HG03108 (cell line): ENCODE results near the gene HSD17B11.
A peak's percentile ranks its signal among the peaks of the same experiment; 100 is the strongest.
"Not testable (repeated sequence)": the region's sequence is repeated elsewhere in the genome, so short reads cannot be mapped to it uniquely, and the experiment has no call there.

Experiments used
- ATAC-seq: cut with Tn5 transposase; IDR thresholded peaks from one replicate; pipeline ENCODE4 v1.9.1; 2021; ENCODE audit warnings: moderate library complexity; ENCODE audit not compliant: unreplicated experiment

HSD17B11 gene

DNA sequence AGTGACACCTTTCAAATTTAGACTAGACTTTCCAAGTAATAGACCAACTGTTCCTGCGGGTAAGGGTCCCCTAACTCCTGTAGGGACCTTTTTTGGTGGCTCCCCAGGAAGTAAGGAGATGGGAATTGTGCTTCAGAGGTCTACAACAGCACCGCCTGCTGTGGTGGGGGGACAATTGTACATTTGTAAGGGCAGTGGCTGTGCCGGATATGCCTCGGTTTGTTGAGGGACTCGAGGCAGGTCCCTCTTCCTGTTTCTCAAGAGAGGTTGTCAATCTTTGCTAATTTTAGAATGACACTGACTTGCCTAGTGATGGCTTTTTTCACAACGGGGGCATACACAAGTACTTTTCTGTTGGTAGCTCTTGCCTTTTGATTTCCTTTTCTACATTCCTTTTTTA, 15.5 kb upstream of the HSD17B11 start:
- no peak for ATAC-seq

GRCh38 chr4:87405211-87405820, 14.3 kb upstream of the HSD17B11 start:
- ATAC-seq: no peak

DNA sequence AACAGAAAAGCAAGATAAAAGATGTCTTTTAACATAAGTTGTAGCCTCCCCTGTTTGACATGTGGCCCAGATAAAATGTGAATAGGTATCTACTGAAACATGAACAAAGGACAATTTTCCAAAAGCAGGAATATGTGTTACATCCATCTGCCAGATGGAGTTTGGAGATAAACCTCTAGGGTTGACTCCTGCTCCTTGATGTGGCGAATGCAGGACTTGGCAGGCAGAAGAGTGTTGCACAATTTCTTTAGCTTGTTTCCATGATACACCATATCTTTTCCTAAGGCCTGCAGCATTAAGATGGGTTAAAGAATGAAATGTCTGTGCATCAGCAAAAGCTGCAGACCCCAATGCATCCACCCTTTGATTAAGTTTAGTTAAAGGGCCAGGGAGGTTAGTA, 12.7 kb upstream of the HSD17B11 start:
- ATAC-seq: not testable (repeated sequence)

DNA sequence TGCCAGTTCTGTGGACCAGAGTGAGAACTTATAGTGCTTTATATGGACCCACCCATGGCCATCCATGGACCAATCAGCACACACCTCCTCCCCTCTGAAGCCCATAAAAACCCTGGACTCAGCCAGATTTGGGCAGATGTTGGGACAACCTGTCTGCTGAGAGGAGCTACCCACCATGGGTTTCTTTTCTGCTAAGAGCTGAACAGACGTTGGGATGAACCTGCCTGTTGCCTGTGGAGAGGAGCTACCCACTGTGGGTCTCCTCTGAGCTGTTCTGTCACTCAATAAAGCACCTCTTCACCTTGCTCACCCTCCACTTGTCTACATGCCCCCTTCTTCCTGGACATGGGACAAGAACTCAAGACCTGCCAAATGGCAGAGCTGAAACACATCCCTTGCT, 9.0 kb upstream of the HSD17B11 start:
- ATAC-seq: no peak

GRCh38 chr4:87399148-87399547, 8.2 kb upstream of the HSD17B11 start:
- ATAC-seq: no peak

DNA sequence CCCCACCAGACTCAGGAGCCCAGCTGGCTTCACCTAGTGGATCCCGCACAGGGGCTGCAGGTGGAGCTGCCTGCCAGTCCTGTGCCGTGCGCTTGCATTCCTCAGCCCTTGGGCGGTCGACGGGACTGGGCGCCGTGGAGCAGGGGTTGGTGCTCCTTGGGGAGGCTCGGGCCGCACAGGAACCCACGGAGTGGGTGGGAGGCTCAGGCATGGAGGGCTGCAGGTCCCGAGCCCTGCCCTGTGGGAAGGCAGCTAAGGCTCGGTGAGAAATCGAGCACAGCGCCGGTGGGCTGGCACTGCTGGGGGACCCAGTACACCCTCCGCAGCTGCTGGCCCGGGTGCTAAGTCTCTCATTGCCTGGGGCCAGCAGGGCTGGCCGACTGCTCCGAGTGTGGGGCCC, 4.9 kb upstream of the HSD17B11 start:
- ATAC-seq: not testable (repeated sequence)

DNA sequence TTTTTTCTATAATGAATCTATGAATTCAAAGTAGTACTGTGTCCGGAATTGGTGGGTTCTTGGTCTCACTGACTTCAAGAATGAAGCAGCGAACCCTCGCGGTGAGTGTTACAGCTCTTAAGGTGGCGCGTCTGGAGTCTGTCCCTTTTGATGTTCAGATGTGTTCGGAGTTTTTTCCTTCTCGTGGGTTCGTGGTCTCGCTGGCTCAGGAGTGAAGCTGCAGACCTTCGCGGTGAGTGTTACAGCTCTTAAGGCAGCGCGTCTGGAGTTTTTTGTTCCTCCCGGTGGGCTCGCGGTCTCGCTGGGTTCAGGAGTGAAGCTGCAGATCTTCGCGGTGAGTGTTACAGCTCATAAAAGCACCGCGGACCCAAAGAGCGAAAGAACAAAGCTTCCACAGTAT, 4.1 kb upstream of the HSD17B11 start:
- not testable (repeated sequence) for ATAC-seq

DNA sequence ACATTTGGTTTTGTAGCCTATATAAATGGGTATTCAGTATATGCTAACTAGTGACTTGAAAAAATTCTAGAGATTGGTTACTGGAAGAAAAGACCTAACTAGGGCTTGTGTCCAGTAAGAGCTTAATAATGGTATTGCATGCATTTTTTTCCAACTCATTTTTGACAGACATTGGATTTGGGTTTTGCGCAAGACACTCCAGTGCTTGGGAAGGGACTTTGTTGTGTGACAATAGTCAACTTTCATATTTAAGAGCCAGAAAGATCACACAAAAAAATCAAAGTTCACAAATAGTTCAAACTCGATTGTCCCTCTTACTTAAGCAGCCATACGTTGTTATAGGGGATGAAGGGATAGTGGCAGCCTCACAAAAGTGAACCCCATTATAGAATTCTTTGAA, 1.2 kb upstream of the HSD17B11 start:
- ATAC-seq: no peak

DNA sequence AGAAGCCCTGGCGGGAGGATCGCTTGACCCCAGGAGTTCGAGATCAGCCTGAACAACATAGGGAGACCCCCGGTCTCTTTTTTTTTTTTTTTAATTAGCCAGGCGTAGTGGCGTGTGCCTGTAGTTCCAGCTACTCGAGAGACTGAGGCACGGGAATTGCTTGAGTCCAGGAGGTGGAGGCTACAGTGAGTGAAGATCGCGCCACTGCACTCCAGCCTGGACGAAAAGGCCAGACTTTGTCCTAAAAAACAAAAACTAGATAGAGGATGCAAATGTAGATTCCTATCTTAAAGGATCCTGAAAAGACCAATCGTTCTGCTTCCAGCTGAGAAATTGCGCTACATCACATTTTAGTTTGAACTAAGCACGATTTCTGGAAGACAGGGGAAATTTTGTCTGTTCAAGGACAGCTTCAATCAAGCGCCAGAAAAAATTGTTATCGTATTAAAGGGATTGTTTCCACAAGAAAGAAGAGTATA, 627 bp upstream of the HSD17B11 start:
- ATAC-seq: no peak

DNA sequence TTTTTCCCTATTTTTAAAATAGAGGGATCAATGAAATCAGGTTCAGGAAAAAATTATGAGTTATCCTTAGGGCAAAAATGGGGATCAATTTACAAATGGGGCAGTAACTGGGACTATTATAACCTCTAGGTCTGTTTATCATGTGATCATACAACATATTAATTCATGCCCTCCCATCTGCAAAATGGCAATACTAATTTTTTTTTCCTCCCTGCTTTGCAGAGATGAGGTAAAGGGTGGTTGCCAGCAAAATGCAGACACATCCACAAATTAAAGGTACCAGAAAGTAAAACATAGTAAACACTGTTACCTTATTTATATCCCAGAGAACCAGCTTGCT, 467 bp downstream of the HSD17B11 start:
- ATAC-seq: no peak

GRCh38 chr4:87390055-87390454, 933 bp downstream of the HSD17B11 start:
- not testable (repeated sequence) for ATAC-seq

DNA sequence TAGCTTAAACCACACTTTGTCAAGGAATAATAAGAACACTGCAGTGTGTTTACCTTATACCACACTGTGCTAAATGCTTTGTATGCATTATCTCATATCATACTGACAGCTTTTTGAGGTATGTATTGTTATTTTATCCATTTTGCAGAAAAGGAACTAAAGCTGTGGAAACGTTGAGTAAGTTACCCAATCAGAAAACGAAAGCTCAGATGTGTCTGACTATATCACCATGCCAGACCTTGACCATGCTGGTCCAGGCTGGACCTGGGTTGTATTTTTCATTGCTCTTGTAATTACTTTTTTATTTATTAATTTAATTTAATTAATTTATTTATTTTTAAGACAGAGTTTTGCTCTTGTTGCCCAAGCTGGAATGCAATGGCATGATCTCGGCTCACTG, 2.1 kb downstream of the HSD17B11 start:
- no peak for ATAC-seq

- ATAC-seq: no peak
Measured at GRCh38 chr4:87387237-87387636, 3.8 kb downstream of the HSD17B11 start.

DNA sequence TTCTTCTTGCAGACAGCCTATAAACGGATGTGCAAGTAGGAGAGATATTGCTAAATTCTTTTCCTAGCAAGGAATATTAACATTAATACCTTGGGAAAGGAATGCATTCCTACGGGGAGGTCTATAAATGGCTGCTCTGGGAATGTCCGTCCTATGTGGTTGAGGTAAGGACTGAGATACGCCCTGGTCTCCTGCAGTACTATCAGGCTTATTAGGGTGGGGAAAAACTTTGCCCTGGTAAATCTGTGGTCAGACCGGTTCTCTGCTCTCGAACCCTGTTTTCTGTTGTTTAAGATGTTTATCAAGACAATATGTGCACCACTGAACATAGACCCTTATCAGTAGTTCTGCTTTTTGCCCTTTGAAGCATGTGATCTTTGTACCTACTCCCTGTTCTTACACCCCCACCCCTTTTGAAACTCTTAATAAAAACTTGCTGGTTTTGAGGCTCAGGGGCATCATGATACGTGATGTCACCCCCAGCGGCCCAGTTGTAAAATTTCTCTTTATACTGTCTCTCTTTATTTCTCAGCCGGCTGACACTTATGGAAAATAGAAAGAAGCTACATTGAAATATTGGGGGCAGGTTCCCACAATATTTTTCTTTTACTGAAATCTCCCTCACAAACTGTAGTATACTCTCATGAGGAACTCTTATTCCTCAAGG, 6.4 kb downstream of the HSD17B11 start:
- ATAC-seq: not testable (repeated sequence)

DNA sequence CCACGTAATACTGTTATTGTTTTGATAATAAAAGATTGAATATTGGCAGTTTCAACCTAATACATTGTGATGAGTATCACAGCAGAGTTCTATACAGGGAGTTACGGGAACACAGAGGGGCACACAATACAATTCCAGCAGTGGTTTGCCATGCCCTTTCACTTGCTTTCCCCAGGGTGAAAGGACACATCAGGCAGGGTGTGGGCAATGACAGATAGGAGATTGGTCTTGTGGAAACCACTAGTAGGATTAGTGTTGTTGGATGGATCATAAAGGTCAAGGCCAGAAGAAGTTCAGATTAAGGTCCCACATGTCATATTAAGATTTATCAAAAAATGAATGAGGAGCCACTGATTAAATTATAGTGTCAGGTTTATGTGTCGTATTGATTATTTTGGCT, 8.1 kb downstream of the HSD17B11 start:
- no peak for ATAC-seq

DNA sequence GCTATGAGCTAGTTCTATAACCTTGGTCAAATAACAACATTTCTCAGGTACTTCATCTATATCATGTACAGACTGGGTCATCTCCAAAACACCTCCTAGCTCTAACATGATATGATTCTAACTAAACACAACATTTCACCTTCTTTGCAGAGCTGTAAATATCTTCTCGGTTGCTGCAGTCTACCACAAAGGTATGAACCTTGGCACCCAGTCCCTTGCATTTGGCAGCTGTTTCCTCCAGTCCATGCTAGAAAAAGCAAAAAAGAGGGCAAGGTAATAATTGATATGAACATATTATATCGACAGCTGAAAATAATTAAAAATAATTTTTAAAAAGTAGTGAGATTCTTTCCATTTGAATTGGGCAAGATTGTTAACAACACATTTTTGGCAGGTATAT, 8.9 kb downstream of the HSD17B11 start:
- ATAC-seq: no peak

- ATAC-seq: no peak
Measured at GRCh38 chr4:87377816-87378215, 13.2 kb downstream of the HSD17B11 start.

DNA sequence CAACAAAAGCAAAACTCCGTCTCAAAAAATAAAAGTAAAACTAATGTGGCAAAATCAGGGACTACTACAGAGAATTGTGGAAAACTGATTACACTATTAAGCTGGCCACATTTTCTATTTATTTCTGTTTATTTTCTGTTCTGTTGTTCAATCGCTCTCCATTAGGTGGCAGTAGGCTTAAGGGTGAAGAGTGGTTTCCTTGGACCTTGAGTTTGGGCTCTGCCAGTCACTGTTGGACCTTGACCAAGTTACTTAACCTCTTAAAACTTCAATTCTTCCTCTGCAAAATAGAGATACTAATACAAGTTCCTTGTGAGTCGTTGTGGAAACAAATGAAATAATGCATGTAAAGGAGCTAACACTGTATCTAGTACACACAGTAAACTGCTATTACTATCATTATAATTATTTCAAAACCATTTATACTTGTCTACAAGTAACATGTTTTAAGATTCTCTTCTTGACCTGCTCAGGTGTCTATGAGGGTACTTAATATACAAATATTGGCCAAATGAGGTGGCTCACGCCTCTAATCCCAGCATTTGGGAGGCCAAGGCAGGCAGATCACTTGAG, 15.2 kb downstream of the HSD17B11 start:
- ATAC-seq: peak; percentile 73

DNA sequence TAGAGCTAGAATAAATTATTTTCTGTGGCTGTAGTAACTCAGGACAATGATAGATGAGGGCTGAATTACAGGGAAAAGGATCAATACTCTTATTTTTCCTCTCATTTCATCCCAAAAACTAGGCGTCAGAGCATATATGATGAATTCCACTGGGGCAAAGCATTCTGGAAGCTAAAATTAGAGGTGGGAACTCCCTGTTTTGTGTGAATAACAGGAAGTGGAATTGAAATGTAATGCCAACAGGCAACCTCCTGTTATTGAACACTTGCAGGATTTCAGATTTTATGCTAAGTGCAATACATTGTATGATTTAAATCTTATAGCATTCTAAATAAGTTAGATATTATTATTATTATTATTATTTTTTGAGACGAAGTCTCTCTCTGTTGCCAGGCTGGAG, 20.9 kb downstream of the HSD17B11 start:
- no peak for ATAC-seq

GRCh38 chr4:87366521-87367162, 24.3 kb downstream of the HSD17B11 start:
- no peak for ATAC-seq

- ATAC-seq: no peak
Measured at GRCh38 chr4:87365348-87365747, 25.6 kb downstream of the HSD17B11 start.

DNA sequence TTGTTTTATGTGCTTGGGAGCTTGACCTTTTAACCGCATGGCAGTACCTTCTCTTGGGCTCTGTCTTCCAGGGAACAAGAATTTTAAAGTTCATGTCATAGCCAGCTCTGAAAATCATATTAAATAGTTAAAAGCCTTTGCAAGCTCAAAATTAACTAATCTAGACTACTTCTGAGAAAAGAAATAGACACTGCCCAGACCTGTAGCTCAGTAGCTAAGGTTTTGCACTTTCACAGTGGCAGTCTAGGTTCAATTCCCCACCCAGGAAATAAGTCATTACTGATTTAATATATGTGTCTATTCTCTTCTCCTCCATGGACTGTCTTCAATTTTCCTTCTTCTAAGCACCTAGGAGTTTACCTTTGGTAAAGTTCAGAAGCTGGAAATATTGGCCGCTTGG, 27.4 kb downstream of the HSD17B11 start:
- ATAC-seq: no peak
